Sigmoid colon (tissue), 7 donors: ENCODE measurements around the gene KIRREL3. TPM values are rescaled to one million over a fixed set of nuclear protein-coding genes. Genes with fewer than 3 reads are reported as not detected.

ENCODE experiments used
- DNase-seq: peaks from one replicate; pipeline ENCODE4 v3.0.0-alpha.2; 2019
- H3K27ac ChIP-seq, 4 donors: fragments of 200-600 bp; sonication (generic); one replicate each; pipeline ENCODE4 v1.5.1; 2016 to 2019; ENCODE audit warnings: mild to moderate bottlenecking in 1 of 4
- H3K27me3 ChIP-seq, 3 donors: fragments of 200-600 bp; sonication (generic); one replicate each; pipeline ENCODE4 v1.5.1; 2019; ENCODE audit warnings: mild to moderate bottlenecking in 1 of 3
- H3K36me3 ChIP-seq, 4 donors: fragments of 200-600 bp; sonication (generic); one replicate each; pipeline ENCODE4 v1.5.1; 2016 to 2019
- H3K4me1 ChIP-seq, 4 donors: fragments of 200-600 bp; sonication (generic); one replicate each; pipeline ENCODE4 v1.5.1; 2017 to 2019
- H3K4me3 ChIP-seq, 4 donors: fragments of 200-600 bp; sonication (generic); one replicate each; pipeline ENCODE4 v1.5.1; 2017 to 2019; ENCODE audit warnings: mild to moderate bottlenecking in 2 of 4, moderate library complexity in 1 of 4
- H3K9me3 ChIP-seq, 4 donors: fragments of 200-600 bp in 3 of 4; sonication (generic) in 3 of 4; one replicate each; pipeline versions ENCODE4 v1.5.1 to v1.6.1; 2013 to 2019
- CTCF ChIP-seq, 4 experiments: fragments of 450-650 bp in 3 of 4; fragments of 200-600 bp in 1 of 4; IDR thresholded peaks; one replicate each; pipeline ENCODE4 v1.5.1; 2016 to 2019; ENCODE audit warnings: antibody characterized with exemption in 4 of 4, mild to moderate bottlenecking in 3 of 4, moderate library complexity in 2 of 4
- EP300 ChIP-seq, 4 donors: sonication (generic); formaldehyde crosslinking; IDR thresholded peaks; one replicate each; pipeline ENCODE4 v1.6.1; 2017; ENCODE audit warnings: antibody characterized with exemption in 4 of 4
- POLR2A ChIP-seq, 2 donors: fragments of 450-650 bp; IDR thresholded peaks; one replicate each; pipeline ENCODE4 v1.6.1; 2016; ENCODE audit warnings: antibody characterized with exemption in 2 of 2, mild to moderate bottlenecking in 2 of 2, moderate library complexity in 2 of 2
- POLR2AphosphoS5 ChIP-seq, 4 donors: sonication (generic); formaldehyde crosslinking; IDR thresholded peaks; one replicate each; pipeline ENCODE4 v1.6.1; 2017; ENCODE audit warnings: antibody characterized with exemption in 4 of 4
- WGBS, 2 donors: extraction: QIAGEN DNeasy Blood & Tissue Kit; methylation state at CpG; one replicate each; pipeline ENCODE4 v1.1.7; 2013; 5-methylcytosine and 5-hydroxymethylcytosine counted together
- intact Hi-C: fragments of 100-400 bp; cut with DNase I; formaldehyde crosslinking; loops from one replicate; pipeline ENCODE4 v1.15.1; 2023
- polyA plus RNA-seq, 3 donors: library from polyadenylated mRNA; stranded (reverse); fragments of 200-250 nt; gene quantifications; one replicate each; pipeline ENCODE4 v1.2.3, GENCODE V29; 2013
- total RNA-seq, 4 donors: library from RNA; depleted of rRNA; stranded (reverse); fragments of >200 nt; gene quantifications; one replicate each; pipeline ENCODE4 v1.1.0, GENCODE V29; 2016
- donor health status: healthy with polysubstance abuse.
- donor health status: Bipolar disorder and iron deficiency.
- donor health status: healthy.

The KIRREL3 gene
- total and polyA plus RNA-seq, 7 donors, result under 0.01 to 3.3 (median 1.0) TPM

DNA sequence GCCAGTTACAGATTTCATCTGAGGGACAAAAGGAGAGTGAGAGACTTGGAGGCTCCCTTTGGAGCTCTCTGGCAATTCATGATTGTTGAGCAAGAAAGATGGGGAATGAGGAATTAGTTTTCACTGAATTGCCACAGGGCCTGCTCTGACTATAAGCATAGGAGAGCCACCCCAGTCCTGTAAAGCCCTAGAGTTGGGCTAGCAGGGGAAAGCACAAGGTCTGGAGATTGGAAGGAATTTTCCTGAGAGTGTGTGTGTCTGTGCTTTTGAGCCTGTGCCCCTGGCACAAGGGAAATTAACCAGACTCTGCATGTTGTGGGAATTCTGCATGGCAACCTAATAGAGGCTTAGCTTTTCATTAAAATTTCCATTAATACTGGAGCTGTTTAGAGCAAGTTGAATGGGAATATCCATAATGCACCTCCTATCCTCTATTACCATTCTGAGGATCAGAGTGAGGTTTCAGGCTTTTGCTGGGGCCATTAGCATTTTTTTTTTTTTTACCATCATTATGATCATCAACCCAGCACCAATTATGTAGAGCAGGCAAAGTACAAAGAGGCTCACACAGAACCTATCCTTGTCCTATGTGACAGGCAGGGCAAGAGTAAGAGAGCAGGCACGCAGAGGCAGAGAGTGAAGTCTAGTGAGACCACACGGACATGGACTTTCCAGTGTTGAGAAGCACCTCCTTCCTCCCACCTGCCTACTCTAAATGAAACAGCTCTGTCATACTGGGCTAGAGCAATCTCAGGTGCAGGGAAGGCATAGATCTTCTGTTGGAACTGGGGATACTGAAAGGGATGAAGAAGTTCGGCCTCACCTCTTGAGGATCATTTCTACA, 336.6 kb downstream of the KIRREL3 start:
- TF ChIP-seq POLR2A (IDR thresholded peaks at IDR 0.05), result no peak
- Histone ChIP-seq H3K27ac (no peak overlapping the region), H3K4me3 (no peak overlapping the region), H3K36me3 (no peaks in the 10 kb centered on the region), H3K27me3 (peaks cover 0 to 6% (median 0%) of the 10 kb centered on the region in 3 donors), H3K4me1 (no peaks in the 10 kb centered on the region), H3K9me3 (no peaks in the 10 kb centered on the region)
- intact Hi-C loops, result no loop called here
- DNase-seq, result no peak
- WGBS, 2 donors, result 89% methylated on average over 3 of the region's 3 CpGs

GRCh38 chr11:126662035-126662790, 338.4 kb downstream of the KIRREL3 start:
- H3K27me3 ChIP-seq, result no peaks in the 10 kb centered on the region
- TF ChIP-seq POLR2A (IDR thresholded peaks at IDR 0.05), result no peak
- no peak for TF ChIP-seq EP300 (IDR thresholded peaks at IDR 0.05)
- no peak for TF ChIP-seq CTCF (IDR thresholded peaks at IDR 0.05)
- no peak for TF ChIP-seq POLR2AphosphoS5 (IDR thresholded peaks at IDR 0.05)
- DNase-seq, result no peak
- no peaks in the 10 kb centered on the region for H3K4me1 ChIP-seq
- WGBS, 2 donors, result 69 to 76% methylated on average over 8 of the region's 8 CpGs
- no peaks in the 10 kb centered on the region for H3K9me3 ChIP-seq
- intact Hi-C loops, result no loop called here
- H3K27ac ChIP-seq, result no peak overlapping the region
- H3K36me3 ChIP-seq, result no peaks in the 10 kb centered on the region
- no peak overlapping the region for H3K4me3 ChIP-seq

- Histone ChIP-seq H3K4me3 (no peak overlapping the region), H3K36me3 (no peaks in the 10 kb centered on the region), H3K9me3 (no peaks in the 10 kb centered on the region), H3K27me3 (no peaks in the 10 kb centered on the region), H3K4me1 (no peaks in the 10 kb centered on the region), H3K27ac (no peak overlapping the region)
- 73 to 81% methylated on average over 2 of the region's 2 CpGs for WGBS, 2 donors
- intact Hi-C loops, result no loop called here
- DNase-seq, result no peak
- TF ChIP-seq POLR2AphosphoS5 (IDR thresholded peaks at IDR 0.05) (no peak), EP300 (IDR thresholded peaks at IDR 0.05) (no peak), POLR2A (IDR thresholded peaks at IDR 0.05) (no peak), CTCF (IDR thresholded peaks at IDR 0.05) (no peak)
Observed at GRCh38 chr11:126660761-126661425, 339.7 kb downstream of the KIRREL3 start.

- Histone ChIP-seq H3K4me3 (no peak overlapping the region), H3K27me3 (no peaks in the 10 kb centered on the region), H3K36me3 (no peaks in the 10 kb centered on the region), H3K4me1 (no peaks in the 10 kb centered on the region), H3K9me3 (no peaks in the 10 kb centered on the region), H3K27ac (no peak overlapping the region)
- intact Hi-C loops, result no loop called here
- no peak for TF ChIP-seq EP300 (IDR thresholded peaks at IDR 0.05)
- TF ChIP-seq POLR2AphosphoS5 (IDR thresholded peaks at IDR 0.05), result no peak
- TF ChIP-seq CTCF (IDR thresholded peaks at IDR 0.05), result no peak
- 56 to 73% methylated on average over 5 of the region's 5 CpGs for WGBS, 2 donors
- no peak for DNase-seq
Observed at GRCh38 chr11:126660321-126660720, 340.2 kb downstream of the KIRREL3 start.
